ENCODE measurements around the gene ADAMTS18.

The ADAMTS18 gene

GRCh38 chr16:77393955-77394354 lies 40.9 kb downstream of the ADAMTS18 start:
- H3K4me1 ChIP-seq (ENCODE audit: insufficient read depth, poor library complexity, severe bottlenecking) = no peaks in the 10 kb centered on the region
- TF ChIP-seq, protein P1, sequence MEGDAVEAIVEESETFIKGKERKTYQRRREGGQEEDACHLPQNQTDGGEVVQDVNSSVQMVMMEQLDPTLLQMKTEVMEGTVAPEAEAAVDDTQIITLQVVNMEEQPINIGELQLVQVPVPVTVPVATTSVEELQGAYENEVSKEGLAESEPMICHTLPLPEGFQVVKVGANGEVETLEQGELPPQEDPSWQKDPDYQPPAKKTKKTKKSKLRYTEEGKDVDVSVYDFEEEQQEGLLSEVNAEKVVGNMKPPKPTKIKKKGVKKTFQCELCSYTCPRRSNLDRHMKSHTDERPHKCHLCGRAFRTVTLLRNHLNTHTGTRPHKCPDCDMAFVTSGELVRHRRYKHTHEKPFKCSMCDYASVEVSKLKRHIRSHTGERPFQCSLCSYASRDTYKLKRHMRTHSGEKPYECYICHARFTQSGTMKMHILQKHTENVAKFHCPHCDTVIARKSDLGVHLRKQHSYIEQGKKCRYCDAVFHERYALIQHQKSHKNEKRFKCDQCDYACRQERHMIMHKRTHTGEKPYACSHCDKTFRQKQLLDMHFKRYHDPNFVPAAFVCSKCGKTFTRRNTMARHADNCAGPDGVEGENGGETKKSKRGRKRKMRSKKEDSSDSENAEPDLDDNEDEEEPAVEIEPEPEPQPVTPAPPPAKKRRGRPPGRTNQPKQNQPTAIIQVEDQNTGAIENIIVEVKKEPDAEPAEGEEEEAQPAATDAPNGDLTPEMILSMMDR (IDR thresholded peaks at IDR 0.05; ENCODE audit: poor library complexity, severe bottlenecking) = no peak
- H3K27ac ChIP-seq (ENCODE audit: poor library complexity, severe bottlenecking) = no peak overlapping the region
- ATAC-seq (ENCODE audit: low read depth) = no peak
- H3K27me3 ChIP-seq (ENCODE audit: insufficient read depth, poor library complexity, severe bottlenecking) = no peaks in the 10 kb centered on the region
- DNase-seq (ENCODE audit: low spot score) = no peak
- no peaks in the 10 kb centered on the region for H3K36me3 ChIP-seq (ENCODE audit: low read depth)
- no peaks in the 10 kb centered on the region for H3K9me3 ChIP-seq (ENCODE audit: severe bottlenecking)
- H3K4me3 ChIP-seq (ENCODE audit: severe bottlenecking) = no peak overlapping the region

DNA sequence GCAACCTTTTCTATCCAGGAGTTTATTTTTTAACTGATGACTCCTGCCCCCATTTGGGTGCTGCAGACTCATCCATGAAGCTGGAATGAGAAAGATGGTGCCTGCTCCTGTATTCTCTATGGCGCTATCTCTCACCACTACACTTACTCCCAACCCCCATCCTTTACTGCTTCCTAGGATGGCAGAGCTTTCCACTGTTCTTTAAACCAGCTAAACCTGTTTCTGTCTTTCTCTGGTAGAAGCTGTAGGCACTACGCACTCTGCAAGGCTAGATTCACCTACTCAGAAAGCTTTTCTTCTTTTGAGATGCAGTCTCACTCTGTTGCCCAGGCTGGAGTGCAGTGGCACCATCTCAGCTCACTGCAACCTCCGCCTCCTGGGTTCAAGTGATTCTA lies 47.0 kb downstream of the ADAMTS18 start:
- DNase-seq (ENCODE audit: low spot score) = no peak
- no peak for ATAC-seq (ENCODE audit: low read depth)
- Histone ChIP-seq H3K4me3 (ENCODE audit: severe bottlenecking) (no peak overlapping the region), H3K27me3 (ENCODE audit: insufficient read depth, poor library complexity, severe bottlenecking) (no peaks in the 10 kb centered on the region), H3K4me1 (ENCODE audit: insufficient read depth, poor library complexity, severe bottlenecking) (no peaks in the 10 kb centered on the region), H3K36me3 (ENCODE audit: low read depth) (no peaks in the 10 kb centered on the region), H3K27ac (ENCODE audit: poor library complexity, severe bottlenecking) (no peak overlapping the region), H3K9me3 (ENCODE audit: severe bottlenecking) (no peaks in the 10 kb centered on the region)
- TF ChIP-seq, protein P1 (IDR thresholded peaks at IDR 0.05; ENCODE audit: poor library complexity, severe bottlenecking) = no peak

DNA sequence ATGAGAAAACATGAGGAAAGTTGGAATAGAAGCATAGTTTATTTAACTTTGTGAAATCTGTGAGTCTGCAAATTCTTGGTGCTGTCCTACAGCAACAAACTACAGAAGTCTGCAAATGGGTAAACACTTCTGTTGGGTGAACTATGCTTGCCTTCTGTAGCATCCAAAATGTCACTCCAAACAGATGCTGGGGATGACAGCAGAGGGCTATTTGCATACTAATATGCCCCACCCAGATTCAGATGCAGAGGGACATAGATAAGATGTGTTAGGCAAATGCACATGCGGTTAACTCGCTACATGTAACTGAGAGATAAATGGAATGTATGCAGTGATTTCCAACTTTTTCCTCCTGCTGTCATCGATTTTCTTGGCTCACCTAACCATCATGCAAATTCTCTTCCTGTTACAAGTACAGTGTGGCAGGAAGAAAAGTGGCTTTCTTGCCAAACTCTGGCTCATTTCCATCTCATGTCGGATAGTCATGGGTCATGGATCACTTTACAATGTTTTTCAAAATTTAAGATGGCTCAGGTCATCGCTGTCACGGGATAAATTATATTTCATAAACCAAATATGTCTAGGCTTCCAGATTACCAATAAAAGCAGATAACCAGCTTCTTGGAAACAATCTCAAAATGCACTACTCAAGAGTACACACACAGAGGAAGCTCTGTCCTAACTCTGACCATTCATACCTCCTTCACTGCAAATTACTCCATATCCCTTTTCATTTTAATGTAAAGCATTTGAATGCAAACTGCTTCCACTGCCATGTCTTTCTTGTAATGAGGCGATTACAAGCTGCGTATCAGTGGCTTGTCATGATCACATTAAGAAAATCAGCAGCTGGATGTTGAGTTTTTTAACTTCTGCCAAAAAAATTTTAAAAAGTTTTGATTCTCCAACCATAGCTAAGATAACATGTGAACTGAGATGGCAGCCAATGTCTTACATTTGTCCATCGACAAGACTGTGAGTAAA lies 47.7 kb downstream of the ADAMTS18 start:
- no peak overlapping the region for H3K27ac ChIP-seq (ENCODE audit: poor library complexity, severe bottlenecking)
- TF ChIP-seq, protein P1 (IDR thresholded peaks at IDR 0.05; ENCODE audit: poor library complexity, severe bottlenecking) = no peak
- no peaks in the 10 kb centered on the region for H3K4me1 ChIP-seq (ENCODE audit: insufficient read depth, poor library complexity, severe bottlenecking)
- no peaks in the 10 kb centered on the region for H3K9me3 ChIP-seq (ENCODE audit: severe bottlenecking)
- H3K27me3 ChIP-seq (ENCODE audit: insufficient read depth, poor library complexity, severe bottlenecking) = no peaks in the 10 kb centered on the region
- DNase-seq (ENCODE audit: low spot score) = no peak
- no peaks in the 10 kb centered on the region for H3K36me3 ChIP-seq (ENCODE audit: low read depth)
- no peak for ATAC-seq (ENCODE audit: low read depth)
- H3K4me3 ChIP-seq (ENCODE audit: severe bottlenecking) = no peak overlapping the region

GRCh38 chr16:77385481-77385880 lies 49.4 kb downstream of the ADAMTS18 start:
- Histone ChIP-seq H3K4me3 (ENCODE audit: severe bottlenecking) (no peak overlapping the region), H3K9me3 (ENCODE audit: severe bottlenecking) (no peaks in the 10 kb centered on the region), H3K4me1 (ENCODE audit: insufficient read depth, poor library complexity, severe bottlenecking) (no peaks in the 10 kb centered on the region), H3K36me3 (ENCODE audit: low read depth) (no peaks in the 10 kb centered on the region), H3K27me3 (ENCODE audit: insufficient read depth, poor library complexity, severe bottlenecking) (no peaks in the 10 kb centered on the region), H3K27ac (ENCODE audit: poor library complexity, severe bottlenecking) (no peak overlapping the region)
- ATAC-seq (ENCODE audit: low read depth) (no peak), DNase-seq (ENCODE audit: low spot score) (no peak)
- TF ChIP-seq, protein P1 (IDR thresholded peaks at IDR 0.05; ENCODE audit: poor library complexity, severe bottlenecking) = no peak
